Activated naive CD4-positive, alpha-beta T cell treated with anti-CD3 and anti-CD28 coated beads, Interleukin-2, amount 50 U/mL, for 72 hours (primary cell): ENCODE data around the gene SHROOM3. TPM values are rescaled to one million over a fixed set of nuclear protein-coding genes. Genes with fewer than 3 reads are reported as not detected.
A peak's percentile ranks its signal among the peaks of the same experiment; 100 is the strongest.
"Not testable (repeated sequence)": the region's sequence is repeated elsewhere in the genome, so short reads cannot be mapped to it uniquely, and the experiment has no call there.

ENCODE experiments used
- ATAC-seq, 2 donors: fragments of 150-1000 bp; cut with Tn5 transposase; 2 replicates each; pipeline ENCODE4 v1.10.0; 2021; ENCODE audit warnings: mild to moderate bottlenecking in 2 of 2, moderate library complexity in 2 of 2
- DNase-seq, 2 donors: peaks; one replicate each; pipeline ENCODE4 v3.0.0; 2021 to 2022; ENCODE audit warnings: low spot score in 2 of 2
- H3K27ac Mint-ChIP-seq, 2 donors: one replicate each; pipeline ENCODE4 v1.8.0; 2022; ENCODE audit warnings: mild to moderate bottlenecking in 2 of 2, mixed read lengths in 2 of 2
- H3K36me3 Mint-ChIP-seq, 2 donors: one replicate each; pipeline ENCODE4 v1.8.0; 2022; ENCODE audit warnings: mixed read lengths in 2 of 2
- H3K9me3 Mint-ChIP-seq, 2 donors: one replicate each; pipeline ENCODE4 v1.8.0; 2022; ENCODE audit warnings: mixed read lengths in 2 of 2
- total RNA-seq, 2 donors: library from RNA; stranded (reverse); gene quantifications; one replicate each; pipeline ENCODE4 v1.2.3, GENCODE V29; 2022

The SHROOM3 gene
- total RNA-seq, 2 donors from 2014 or later, result 0.20 to 0.21 TPM

DNA sequence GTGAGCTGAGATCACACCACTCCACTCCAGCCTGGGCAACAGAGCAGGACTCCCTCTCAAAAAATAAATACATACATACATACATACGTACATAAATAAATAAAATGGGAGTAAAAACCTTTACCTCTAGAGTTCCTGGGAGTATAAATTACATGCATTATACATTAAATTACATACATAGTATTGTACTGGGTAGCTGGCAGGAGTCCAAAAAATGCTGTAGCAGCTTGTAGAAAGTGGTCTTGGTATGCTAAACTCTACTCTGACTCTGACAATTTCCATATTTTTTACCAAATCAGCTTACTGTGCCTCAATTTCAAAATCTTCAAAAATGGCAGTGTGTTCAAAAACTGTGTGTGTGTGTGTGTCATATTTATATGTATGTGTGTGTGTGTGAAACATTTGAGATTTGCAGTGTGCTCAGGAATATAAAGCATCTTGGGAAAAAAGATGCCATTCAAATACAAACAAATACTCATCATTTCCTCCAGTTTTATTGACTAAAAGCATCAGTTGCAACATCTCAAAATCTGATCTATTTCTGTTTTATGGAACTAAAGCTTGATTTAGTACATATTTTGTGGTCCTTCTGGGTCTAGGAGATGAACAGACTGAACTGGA is 171.7 kb downstream of the SHROOM3 start:
- DNase-seq (no peak), ATAC-seq (no peak)
- Mint-ChIP-seq H3K9me3 (no peaks in the 10 kb centered on the region), H3K36me3 (no peaks in the 10 kb centered on the region), H3K27ac (no peak overlapping the region)

DNA sequence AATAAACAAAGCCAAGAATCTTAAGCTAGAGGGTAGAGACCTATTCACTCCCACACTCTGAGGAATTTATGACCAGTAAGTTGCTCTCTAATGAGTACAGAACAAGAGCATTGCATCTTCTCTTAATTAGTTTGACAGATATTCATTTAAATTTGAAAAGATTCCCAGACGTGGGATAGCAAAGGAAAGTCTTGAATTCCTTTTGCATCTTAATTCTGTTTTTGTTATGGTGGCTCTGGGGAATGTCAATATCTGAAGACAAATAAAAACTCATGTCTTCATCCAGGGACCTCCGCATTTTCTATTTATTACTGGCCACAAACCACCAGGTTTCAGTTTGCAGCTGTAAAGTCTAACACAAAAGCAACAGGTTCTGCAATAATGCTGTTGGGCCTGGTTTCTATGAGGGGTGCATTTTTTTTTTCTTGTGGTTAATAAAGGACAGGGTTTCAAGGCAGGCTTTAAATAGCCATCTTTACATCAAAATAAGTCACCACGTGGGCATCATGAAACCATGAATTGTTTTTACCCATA is 172.3 kb downstream of the SHROOM3 start:
- Mint-ChIP-seq H3K9me3 (no peaks in the 10 kb centered on the region), H3K36me3 (no peaks in the 10 kb centered on the region), H3K27ac (no peak overlapping the region)
- ATAC-seq, result no peak
- DNase-seq, result no peak

DNA sequence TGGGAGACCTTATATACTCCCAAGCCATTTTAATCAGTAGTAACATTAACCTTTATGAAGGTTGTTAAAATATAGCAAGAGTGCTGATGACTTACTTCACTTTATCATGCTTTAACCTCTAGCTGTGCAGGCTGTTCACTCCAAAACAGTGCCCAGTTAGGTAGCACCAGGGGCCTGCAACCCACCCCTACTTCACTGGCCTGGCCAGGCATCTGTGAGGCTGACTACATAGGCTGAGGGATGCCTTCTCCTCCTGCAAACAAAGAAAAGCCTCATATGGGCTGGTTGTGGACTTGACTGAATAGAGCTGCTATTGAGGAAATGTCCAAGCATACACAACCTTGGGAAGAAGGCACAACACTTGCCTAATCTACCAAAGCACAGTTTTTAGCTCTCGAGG is 172.8 kb downstream of the SHROOM3 start:
- DNase-seq (no peak), ATAC-seq (no peak)
- Mint-ChIP-seq H3K36me3 (no peaks in the 10 kb centered on the region), H3K9me3 (no peaks in the 10 kb centered on the region), H3K27ac (no peak overlapping the region)

DNA sequence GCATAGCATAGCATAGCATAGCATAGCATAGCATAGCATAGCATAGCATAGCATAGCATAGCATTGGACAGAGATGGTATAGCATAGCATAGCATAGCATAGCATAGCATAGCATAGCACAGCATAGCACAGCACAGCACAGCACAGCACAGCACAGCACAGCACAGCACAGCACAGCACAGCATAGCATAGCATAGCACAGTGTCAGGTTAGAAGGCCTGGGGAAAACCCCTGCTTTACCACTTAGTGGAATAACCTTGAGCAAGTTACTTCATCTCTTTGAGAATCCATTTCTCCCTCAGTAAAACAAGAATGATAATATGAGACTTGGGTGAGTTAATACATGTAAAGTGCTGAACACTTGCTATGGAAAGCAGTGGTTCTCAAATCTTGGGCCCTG is 173.5 kb downstream of the SHROOM3 start:
- not testable (repeated sequence) for H3K27ac Mint-ChIP-seq, DNase-seq, ATAC-seq, H3K36me3 Mint-ChIP-seq, H3K9me3 Mint-ChIP-seq

DNA sequence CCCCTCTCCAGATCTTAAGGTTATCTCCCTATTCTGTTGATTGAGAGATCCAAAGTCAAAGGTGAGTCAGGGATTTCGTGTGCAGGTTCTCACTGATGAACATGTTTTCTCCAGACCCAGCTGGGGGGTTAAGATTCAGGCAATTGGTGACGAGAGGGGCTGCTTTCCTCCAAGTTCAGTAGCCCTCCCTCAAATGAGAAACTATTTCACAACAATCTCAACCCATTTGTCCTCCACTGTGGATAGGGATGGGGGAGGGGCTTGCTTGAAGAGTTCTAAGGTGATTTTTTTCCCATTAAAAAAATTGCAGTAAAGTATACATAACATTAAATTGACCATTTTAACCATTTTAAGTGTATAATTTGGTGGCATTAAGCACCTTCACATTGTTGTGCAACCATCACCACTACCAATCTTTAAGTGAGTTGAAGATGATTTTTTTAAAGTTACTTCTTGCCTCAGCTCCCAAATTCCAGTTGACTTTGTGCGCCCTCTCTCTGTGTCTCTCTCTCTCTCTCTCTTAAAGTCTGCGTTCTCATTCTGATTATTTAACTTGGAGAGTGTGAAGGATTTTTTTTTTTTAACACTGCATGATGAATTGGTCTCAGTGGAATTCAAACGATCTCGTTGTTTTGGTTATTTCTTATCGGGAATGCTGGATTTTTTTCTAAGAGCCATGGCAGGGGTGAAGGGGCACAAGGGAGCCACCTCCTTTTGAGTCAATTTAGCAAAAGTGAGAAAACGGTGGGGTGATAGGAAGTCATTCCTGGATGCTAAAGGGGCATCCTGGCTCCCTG is 175.9 kb downstream of the SHROOM3 start:
- no peak for DNase-seq
- no peak for ATAC-seq
- no peaks in the 10 kb centered on the region for H3K36me3 Mint-ChIP-seq
- H3K9me3 Mint-ChIP-seq, result no peaks in the 10 kb centered on the region
- H3K27ac Mint-ChIP-seq, result no peak overlapping the region

DNA sequence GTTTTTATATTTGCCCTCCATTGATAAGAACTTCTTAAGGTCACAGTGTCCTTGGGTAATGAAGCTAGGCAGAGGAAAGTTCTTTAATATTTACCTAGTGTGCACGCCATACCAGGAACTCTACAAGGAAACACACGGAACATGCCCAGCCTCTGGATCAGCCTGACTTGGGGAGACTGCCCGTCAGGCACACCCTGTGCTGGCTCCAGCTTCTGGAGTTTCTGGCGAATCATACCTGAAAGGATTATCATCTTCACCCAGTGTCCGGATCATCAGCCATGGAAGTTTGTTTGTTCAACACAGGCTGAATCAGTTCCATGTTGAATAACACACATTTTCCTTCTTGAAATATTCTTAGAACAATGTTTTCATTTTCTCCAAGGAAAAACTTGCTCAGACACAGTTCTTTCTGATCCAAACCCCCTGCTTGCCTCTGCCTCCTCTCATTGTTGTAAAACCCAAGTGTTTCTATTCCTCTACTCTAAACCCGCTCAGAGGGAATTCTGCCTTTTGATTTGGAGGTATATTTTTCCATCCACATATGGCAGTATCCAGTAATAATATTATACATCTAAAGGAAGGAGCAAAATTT is 176.7 kb downstream of the SHROOM3 start:
- DNase-seq, result no peak
- ATAC-seq, result no peak

DNA sequence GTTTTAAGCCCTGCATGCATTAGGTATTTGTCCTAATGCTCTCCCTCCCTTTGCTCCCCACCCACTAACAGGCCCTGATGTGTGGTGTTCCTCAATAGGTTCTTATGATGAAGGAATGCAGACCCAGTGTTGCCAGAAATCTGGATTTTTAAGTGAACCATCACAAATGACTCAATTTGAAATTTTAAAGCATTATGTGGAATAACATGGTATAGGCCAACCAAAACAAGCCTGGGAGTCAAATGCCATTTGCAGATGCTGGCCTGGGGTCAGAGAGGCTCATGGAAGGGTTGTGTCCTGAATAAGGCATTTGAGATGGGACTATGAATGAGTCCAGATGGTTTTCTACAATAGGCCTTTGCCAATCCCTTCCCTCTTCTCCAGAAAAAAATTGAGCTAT is 179.6 kb downstream of the SHROOM3 start:
- H3K9me3 Mint-ChIP-seq, result no peaks in the 10 kb centered on the region
- H3K36me3 Mint-ChIP-seq, result no peaks in the 10 kb centered on the region
- H3K27ac Mint-ChIP-seq, result no peak overlapping the region
- DNase-seq (no peak), ATAC-seq (no peak)

More for the DNA sequence above, 176.7 kb downstream of the SHROOM3 start:
- no peaks in the 10 kb centered on the region for H3K36me3 Mint-ChIP-seq
- no peak overlapping the region for H3K27ac Mint-ChIP-seq
- H3K9me3 Mint-ChIP-seq, result no peaks in the 10 kb centered on the region

DNA sequence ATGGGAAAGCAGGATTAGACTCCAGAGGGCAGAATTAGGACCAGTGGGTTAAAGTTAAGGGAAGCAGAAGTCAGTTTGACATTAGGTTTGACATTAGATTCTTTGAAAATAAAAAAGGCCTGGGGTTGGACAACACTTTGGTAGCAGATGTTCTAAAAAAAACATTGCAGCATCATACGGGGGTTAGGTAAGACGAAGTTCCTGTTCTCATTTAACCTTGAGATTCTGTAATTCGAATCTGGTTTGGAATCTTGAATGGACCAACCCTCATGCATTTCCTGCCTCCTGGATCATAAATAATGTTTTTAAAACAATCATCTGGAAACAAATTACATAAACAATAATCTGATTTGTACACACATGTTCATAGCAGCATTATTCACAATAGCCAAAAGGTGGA is 181.0 kb downstream of the SHROOM3 start:
- Mint-ChIP-seq H3K36me3 (no peaks in the 10 kb centered on the region), H3K27ac (no peak overlapping the region), H3K9me3 (no peaks in the 10 kb centered on the region)
- ATAC-seq, result no peak
- DNase-seq, result no peak

DNA sequence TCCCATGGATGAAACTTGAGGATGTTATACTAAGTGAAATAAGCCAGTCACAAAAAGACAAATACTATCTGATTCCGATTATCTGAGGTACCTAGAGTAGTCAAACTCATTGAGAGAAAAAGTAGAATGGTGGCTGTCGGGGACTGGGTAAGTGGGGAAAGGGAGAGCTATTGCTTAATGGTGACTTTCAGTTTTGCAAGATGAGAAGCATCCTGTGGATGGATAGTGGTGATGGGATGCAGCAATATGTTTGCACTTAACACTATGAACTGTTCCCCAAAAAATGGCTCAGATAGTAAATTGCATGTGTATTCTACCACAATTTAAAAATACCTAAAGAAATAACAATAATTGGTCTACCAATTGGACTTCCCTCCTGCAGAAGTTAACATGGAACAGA is 181.5 kb downstream of the SHROOM3 start:
- Mint-ChIP-seq H3K9me3 (no peaks in the 10 kb centered on the region), H3K36me3 (no peaks in the 10 kb centered on the region), H3K27ac (no peak overlapping the region)
- ATAC-seq, result no peak
- DNase-seq, result no peak

DNA sequence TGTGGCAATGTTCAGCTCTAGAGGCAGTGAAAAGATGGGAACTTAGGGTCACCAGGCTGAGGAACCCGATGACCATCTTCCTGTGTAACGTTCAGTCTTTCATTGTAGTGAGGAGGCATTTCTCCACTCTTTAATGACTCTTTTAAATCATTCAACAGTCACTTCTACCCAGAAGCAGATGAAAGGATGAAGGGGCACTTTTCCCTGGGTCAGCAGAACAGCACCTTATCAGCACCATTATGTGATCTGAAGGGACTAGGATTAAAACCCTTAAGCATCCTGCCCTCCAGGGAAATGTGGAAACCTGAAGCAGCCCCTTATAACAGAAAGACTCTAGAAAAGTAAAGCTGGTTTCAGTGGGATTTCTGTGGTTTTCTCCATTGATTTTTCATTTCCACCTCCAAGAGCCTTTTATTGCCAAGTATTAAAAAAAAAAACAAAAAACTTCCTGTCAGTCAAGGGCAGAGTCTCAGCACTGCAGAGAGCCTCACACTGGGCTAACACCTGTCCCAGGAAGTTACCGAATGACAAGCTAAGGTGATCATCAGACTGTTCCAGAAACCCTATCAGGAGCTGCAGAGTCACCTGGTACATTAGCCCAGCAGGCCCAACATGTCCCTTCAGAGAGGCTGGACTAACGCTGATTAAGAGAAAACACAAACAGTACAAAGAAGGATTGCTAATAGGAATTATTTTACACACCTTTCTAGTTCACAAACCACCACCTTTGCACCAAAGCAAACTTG is 185.9 kb downstream of the SHROOM3 start:
- DNase-seq (no peak), ATAC-seq (peak in 1 of 2 donors; percentile 43)
- Mint-ChIP-seq H3K27ac (no peak overlapping the region), H3K36me3 (no peaks in the 10 kb centered on the region), H3K9me3 (no peaks in the 10 kb centered on the region)

DNA sequence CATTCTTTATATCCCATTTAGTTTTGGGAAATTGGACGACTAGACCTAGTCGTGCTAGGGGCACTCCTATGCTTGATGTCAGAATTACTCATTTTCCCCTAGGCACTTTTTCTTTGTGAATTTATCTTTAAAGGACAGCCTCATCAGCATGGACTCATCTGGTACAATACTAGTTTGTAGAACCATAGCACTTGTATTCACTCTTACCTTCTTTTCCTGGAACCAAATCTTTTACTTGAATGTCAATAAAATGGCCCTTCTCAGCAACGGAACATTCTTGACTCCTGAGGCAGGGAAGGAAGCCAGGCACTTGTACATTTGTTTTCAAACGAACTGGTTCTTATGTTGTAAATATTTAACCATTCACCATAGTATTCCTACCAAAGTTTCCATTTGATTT is 187.1 kb downstream of the SHROOM3 start:
- no peak for DNase-seq
- ATAC-seq, result no peak
- Mint-ChIP-seq H3K9me3 (no peaks in the 10 kb centered on the region), H3K27ac (no peak overlapping the region), H3K36me3 (no peaks in the 10 kb centered on the region)

DNA sequence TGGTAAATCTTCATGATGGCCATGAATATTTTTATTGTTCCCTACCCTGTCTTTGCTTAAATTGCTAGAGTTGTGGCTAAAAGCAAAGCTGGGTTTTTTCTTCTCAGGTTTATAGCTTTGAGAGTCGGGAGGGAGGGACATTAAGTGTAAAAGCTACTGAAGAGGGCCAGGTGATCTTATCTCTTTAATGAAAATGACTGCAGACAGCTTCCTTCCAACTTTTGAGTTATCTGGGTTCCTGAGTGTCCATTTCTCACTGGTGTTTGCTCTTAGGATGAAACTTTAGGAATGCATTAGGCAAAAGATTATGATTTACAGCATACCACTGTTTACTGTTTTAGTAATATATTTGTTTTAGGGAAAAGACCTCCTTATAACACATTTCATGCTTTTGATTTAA is 187.7 kb downstream of the SHROOM3 start:
- H3K27ac Mint-ChIP-seq, result no peak overlapping the region
- no peaks in the 10 kb centered on the region for H3K36me3 Mint-ChIP-seq
- H3K9me3 Mint-ChIP-seq, result no peaks in the 10 kb centered on the region
- DNase-seq, result no peak
- ATAC-seq, result no peak

DNA sequence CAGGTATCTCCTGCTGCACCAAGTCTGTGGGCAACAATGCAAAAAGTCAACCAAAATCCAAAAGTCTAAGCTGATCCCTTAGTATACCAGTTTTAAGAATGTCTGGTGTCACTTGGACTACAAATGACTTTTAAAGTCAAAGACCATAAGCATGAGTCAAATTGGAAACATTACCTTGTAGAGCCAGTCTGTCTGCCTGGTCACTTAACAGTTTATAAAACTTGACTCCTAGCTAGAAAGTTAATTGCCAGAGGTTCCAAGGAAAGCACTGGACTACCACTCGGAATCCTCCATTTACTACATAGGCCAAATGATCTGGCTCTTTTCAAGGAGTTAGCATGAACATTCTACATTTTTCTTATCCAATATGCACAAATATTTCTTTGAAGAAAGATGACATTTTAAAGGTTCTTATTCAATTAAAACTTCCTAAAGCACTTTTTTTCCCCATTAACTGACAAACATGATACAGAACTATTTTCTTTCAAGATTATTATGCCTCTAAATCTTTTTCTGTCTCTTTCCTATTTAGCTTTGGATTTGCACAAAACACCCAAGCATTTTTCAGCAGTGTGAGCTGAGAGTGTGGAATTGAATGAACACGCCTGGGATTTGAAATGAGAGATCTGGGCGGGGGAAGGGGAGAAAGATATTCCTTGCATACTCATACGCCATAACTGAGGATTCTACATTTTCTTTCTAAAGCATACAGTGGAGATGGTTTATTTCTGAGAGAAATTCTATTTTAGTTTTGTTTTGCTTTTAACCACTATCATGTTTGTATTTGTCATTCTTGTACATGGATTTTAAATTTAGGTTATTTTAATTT is 188.4 kb downstream of the SHROOM3 start:
- Mint-ChIP-seq H3K27ac (no peak overlapping the region), H3K9me3 (no peaks in the 10 kb centered on the region), H3K36me3 (no peaks in the 10 kb centered on the region)
- no peak for ATAC-seq
- no peak for DNase-seq

DNA sequence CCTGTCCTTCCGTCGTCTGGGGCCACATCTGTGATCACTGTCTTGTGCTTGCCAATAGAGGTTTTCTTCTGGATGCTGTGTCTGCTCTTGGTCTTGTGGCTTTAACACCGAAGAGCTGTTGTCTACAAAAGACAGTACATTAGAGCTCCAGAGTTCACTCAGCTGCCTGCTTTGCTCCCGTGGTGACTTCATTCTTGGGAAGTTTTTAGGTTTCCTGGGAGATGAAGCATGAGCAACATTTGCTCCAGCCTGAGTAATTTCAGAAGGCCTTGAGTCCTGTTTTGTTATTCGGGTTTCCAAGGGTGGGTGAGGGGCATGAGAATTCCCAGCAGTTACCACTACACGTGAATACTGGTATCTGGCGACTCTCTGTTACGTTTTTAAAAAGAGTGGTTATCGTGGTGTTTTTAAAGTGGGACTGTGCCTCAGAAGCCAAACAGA is 189.2 kb downstream of the SHROOM3 start:
- Mint-ChIP-seq H3K36me3 (no peaks in the 10 kb centered on the region), H3K27ac (no peak overlapping the region), H3K9me3 (no peaks in the 10 kb centered on the region)
- DNase-seq (peak in 1 of 2 donors; percentile 3), ATAC-seq (peak in 1 of 2 donors; percentile 72)

DNA sequence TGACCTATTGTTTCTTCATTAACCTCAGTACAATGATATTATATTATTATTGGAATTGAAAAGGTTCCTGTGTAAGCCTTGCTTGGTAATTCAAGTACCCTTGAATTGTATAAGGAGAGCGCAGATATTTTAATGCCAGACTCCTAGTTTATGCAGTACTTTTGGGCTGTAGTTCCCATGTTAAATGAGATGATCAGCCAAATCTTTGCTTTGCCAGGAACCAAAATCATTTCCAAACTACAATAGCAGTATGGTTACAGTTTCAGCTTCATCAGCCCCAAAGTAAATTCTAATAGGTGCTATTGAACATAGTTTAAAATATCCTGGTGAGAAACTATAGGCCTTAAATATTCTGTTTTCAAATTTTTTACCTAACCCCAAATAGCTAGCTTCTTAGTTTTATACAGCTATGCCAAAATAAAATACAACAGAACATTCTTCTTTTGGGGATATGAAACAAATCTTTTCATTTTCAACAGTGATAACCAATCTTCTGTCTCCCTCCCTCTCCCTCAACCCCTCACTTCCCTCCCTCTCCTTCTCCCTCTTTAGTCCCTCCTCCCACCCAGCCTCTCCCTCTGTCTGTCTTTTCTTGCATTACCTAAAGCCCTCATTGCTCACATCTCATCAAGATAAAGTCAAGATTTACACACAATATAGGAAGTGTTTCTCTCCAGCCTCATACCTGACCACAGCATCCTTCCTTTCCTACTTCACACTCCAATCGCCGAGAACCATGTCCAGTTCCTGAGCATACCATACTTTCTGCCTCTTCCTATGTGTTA is 190.1 kb downstream of the SHROOM3 start:
- no peak for DNase-seq
- no peak for ATAC-seq
- no peaks in the 10 kb centered on the region for H3K9me3 Mint-ChIP-seq
- no peaks in the 10 kb centered on the region for H3K36me3 Mint-ChIP-seq
- no peak overlapping the region for H3K27ac Mint-ChIP-seq
